ENCODE results near the gene THAP7. TPM values are rescaled to one million over a fixed set of nuclear protein-coding genes. Genes with fewer than 3 reads are reported as not detected.

Gene THAP7
- polyA plus RNA-seq, 1 donor (not counting 4 experiments of a cell fraction or from before 2014, with no cell fraction given): 10.4 TPM

GRCh38 chr22:20975541-20976290, 26.2 kb downstream of the THAP7 start:
- Histone ChIP-seq H3K4me3 (ENCODE audit: control insufficient read depth in 2 of 3, extremely low read depth in 1 of 3, insufficient read depth in 2 of 3, low read depth in 1 of 3, low read length in 3 of 3) (no peak overlapping the region), H3K27ac (ENCODE audit: control insufficient read depth, insufficient read depth, low read length) (no peak overlapping the region), H3K79me2 (ENCODE audit: control insufficient read depth, insufficient read depth, low read length) (no peaks in the 10 kb centered on the region), H3K4me1 (ENCODE audit: control insufficient read depth, extremely low read depth, insufficient read depth, low read length) (peaks cover 14% of the 10 kb centered on the region), H3K27me3 (ENCODE audit: control insufficient read depth, extremely low read depth, insufficient read depth, low read length) (no peaks in the 10 kb centered on the region), H3K36me3 (ENCODE audit: control insufficient read depth in 2 of 2, extremely low read depth in 1 of 2, insufficient read depth in 2 of 2, low read length in 2 of 2) (no peaks in the 10 kb centered on the region), H3K9me3 (ENCODE audit: control insufficient read depth, low read depth, low read length) (peaks cover 7% of the 10 kb centered on the region), H2AFZ (ENCODE audit: control insufficient read depth, low read length) (no peak overlapping the region), H4K20me1 (ENCODE audit: control insufficient read depth, extremely low read depth, insufficient read depth, low read length) (no peaks in the 10 kb centered on the region), H3K9ac (ENCODE audit: control insufficient read depth, extremely low read depth, insufficient read depth, low read length) (no peak overlapping the region), H3K4me2 (ENCODE audit: control insufficient read depth, extremely low read depth, insufficient read depth, low read depth, low read length) (no peak overlapping the region), H3K9me1 (ENCODE audit: control insufficient read depth, extremely low read depth, insufficient read depth, low read length) (no peaks in the 10 kb centered on the region)
- DNase-seq (ENCODE audit: low read depth, low spot score) (no peak), FAIRE-seq (no peak)
- no peak for TF ChIP-seq EZH2 (IDR thresholded peaks at IDR 0.05; ENCODE audit: low read length)
- no peak for TF ChIP-seq CTCF (optimal IDR thresholded peaks at IDR 0.05 in 1 of 3, IDR thresholded peaks at IDR 0.05 in 1 of 3, conservative IDR thresholded peaks at IDR 0.05 in 1 of 3; ENCODE audit: extremely low read depth in 1 of 3, insufficient read depth in 2 of 3, low read length in 3 of 3)
- dilution Hi-C loops (cut with MboI; ENCODE audit: extremely low pct_ligation_motif_present, low sequenced_read_pairs): no loop called here

- DNase-seq (ENCODE audit: low read depth, low spot score) (no peak), FAIRE-seq (no peak)
- Histone ChIP-seq H3K9me3 (ENCODE audit: control insufficient read depth, low read depth, low read length) (peaks cover 7% of the 10 kb centered on the region), H3K27ac (ENCODE audit: control insufficient read depth, insufficient read depth, low read length) (no peak overlapping the region), H3K9ac (ENCODE audit: control insufficient read depth, extremely low read depth, insufficient read depth, low read length) (no peak overlapping the region), H2AFZ (ENCODE audit: control insufficient read depth, low read length) (no peak overlapping the region), H3K4me2 (ENCODE audit: control insufficient read depth, extremely low read depth, insufficient read depth, low read depth, low read length) (no peak overlapping the region), H3K4me3 (ENCODE audit: control insufficient read depth in 2 of 3, extremely low read depth in 1 of 3, insufficient read depth in 2 of 3, low read depth in 1 of 3, low read length in 3 of 3) (no peak overlapping the region), H3K27me3 (ENCODE audit: control insufficient read depth, extremely low read depth, insufficient read depth, low read length) (no peaks in the 10 kb centered on the region), H4K20me1 (ENCODE audit: control insufficient read depth, extremely low read depth, insufficient read depth, low read length) (no peaks in the 10 kb centered on the region), H3K4me1 (ENCODE audit: control insufficient read depth, extremely low read depth, insufficient read depth, low read length) (peaks cover 1% of the 10 kb centered on the region), H3K36me3 (ENCODE audit: control insufficient read depth in 2 of 2, extremely low read depth in 1 of 2, insufficient read depth in 2 of 2, low read length in 2 of 2) (no peaks in the 10 kb centered on the region), H3K9me1 (ENCODE audit: control insufficient read depth, extremely low read depth, insufficient read depth, low read length) (no peaks in the 10 kb centered on the region), H3K79me2 (ENCODE audit: control insufficient read depth, insufficient read depth, low read length) (no peaks in the 10 kb centered on the region)
- TF ChIP-seq CTCF (optimal IDR thresholded peaks at IDR 0.05 in 1 of 3, IDR thresholded peaks at IDR 0.05 in 1 of 3, conservative IDR thresholded peaks at IDR 0.05 in 1 of 3; ENCODE audit: extremely low read depth in 1 of 3, insufficient read depth in 2 of 3, low read length in 3 of 3): no peak
- TF ChIP-seq EZH2 (IDR thresholded peaks at IDR 0.05; ENCODE audit: low read length): no peak
- dilution Hi-C loops (cut with MboI; ENCODE audit: extremely low pct_ligation_motif_present, low sequenced_read_pairs): no loop called here
These were observed 27.5 kb downstream of the THAP7 start for GRCh38 chr22:20974336-20974955.
